Measurements from ENCODE around the gene EMC9. TPM values are rescaled to one million over a fixed set of nuclear protein-coding genes. Genes with fewer than 3 reads are reported as not detected.

The EMC9 gene
- polyA plus RNA-seq, 1 donor (not counting 4 experiments of a cell fraction or from before 2014, with no cell fraction given): 11.0 TPM

GRCh38 chr14:24138396-24139271 is 2.8 kb downstream of the EMC9 start:
- H3K4me2 ChIP-seq (ENCODE audit: control insufficient read depth, extremely low read depth, insufficient read depth, low read depth, low read length): no peak overlapping the region
- dilution Hi-C loops (cut with MboI; ENCODE audit: extremely low pct_ligation_motif_present, low sequenced_read_pairs): no loop called here
- no peaks in the 10 kb centered on the region for H4K20me1 ChIP-seq (ENCODE audit: control insufficient read depth, extremely low read depth, insufficient read depth, low read length)
- FAIRE-seq (no peak), DNase-seq (ENCODE audit: low read depth, low spot score) (no peak)
- H3K9me1 ChIP-seq (ENCODE audit: control insufficient read depth, extremely low read depth, insufficient read depth, low read length): peaks cover 4% of the 10 kb centered on the region
- H3K9me3 ChIP-seq (ENCODE audit: control insufficient read depth, low read depth, low read length): no peaks in the 10 kb centered on the region
- H3K79me2 ChIP-seq (ENCODE audit: control insufficient read depth, insufficient read depth, low read length): peaks cover 32% of the 10 kb centered on the region
- H3K4me3 ChIP-seq (ENCODE audit: control insufficient read depth in 2 of 3, extremely low read depth in 1 of 3, insufficient read depth in 2 of 3, low read depth in 1 of 3, low read length in 3 of 3): no peak overlapping the region
- H3K36me3 ChIP-seq (ENCODE audit: control insufficient read depth in 2 of 2, extremely low read depth in 1 of 2, insufficient read depth in 2 of 2, low read length in 2 of 2): peaks cover 12 to 25% of the 10 kb centered on the region in 2 experiments
- no peak overlapping the region for H3K27ac ChIP-seq (ENCODE audit: control insufficient read depth, insufficient read depth, low read length)
- TF ChIP-seq EZH2 (IDR thresholded peaks at IDR 0.05; ENCODE audit: low read length) (no peak), CTCF (optimal IDR thresholded peaks at IDR 0.05 in 1 of 3, IDR thresholded peaks at IDR 0.05 in 1 of 3, conservative IDR thresholded peaks at IDR 0.05 in 1 of 3; ENCODE audit: extremely low read depth in 1 of 3, insufficient read depth in 2 of 3, low read length in 3 of 3) (no peak)
- no peak overlapping the region for H2AFZ ChIP-seq (ENCODE audit: control insufficient read depth, low read length)
- no peaks in the 10 kb centered on the region for H3K27me3 ChIP-seq (ENCODE audit: control insufficient read depth, extremely low read depth, insufficient read depth, low read length)
- H3K4me1 ChIP-seq (ENCODE audit: control insufficient read depth, extremely low read depth, insufficient read depth, low read length): peaks cover 28% of the 10 kb centered on the region
- no peak overlapping the region for H3K9ac ChIP-seq (ENCODE audit: control insufficient read depth, extremely low read depth, insufficient read depth, low read length)

- Histone ChIP-seq H3K27ac (ENCODE audit: control insufficient read depth, insufficient read depth, low read length) (no peak overlapping the region), H3K9ac (ENCODE audit: control insufficient read depth, extremely low read depth, insufficient read depth, low read length) (no peak overlapping the region), H3K4me1 (ENCODE audit: control insufficient read depth, extremely low read depth, insufficient read depth, low read length) (peaks cover 28% of the 10 kb centered on the region), H3K79me2 (ENCODE audit: control insufficient read depth, insufficient read depth, low read length) (peaks cover 32% of the 10 kb centered on the region), H3K27me3 (ENCODE audit: control insufficient read depth, extremely low read depth, insufficient read depth, low read length) (no peaks in the 10 kb centered on the region), H3K36me3 (ENCODE audit: control insufficient read depth in 2 of 2, extremely low read depth in 1 of 2, insufficient read depth in 2 of 2, low read length in 2 of 2) (peaks cover 12 to 21% of the 10 kb centered on the region in 2 experiments), H3K9me3 (ENCODE audit: control insufficient read depth, low read depth, low read length) (no peaks in the 10 kb centered on the region), H4K20me1 (ENCODE audit: control insufficient read depth, extremely low read depth, insufficient read depth, low read length) (no peaks in the 10 kb centered on the region), H3K4me2 (ENCODE audit: control insufficient read depth, extremely low read depth, insufficient read depth, low read depth, low read length) (no peak overlapping the region), H3K4me3 (ENCODE audit: control insufficient read depth in 2 of 3, extremely low read depth in 1 of 3, insufficient read depth in 2 of 3, low read depth in 1 of 3, low read length in 3 of 3) (no peak overlapping the region), H2AFZ (ENCODE audit: control insufficient read depth, low read length) (no peak overlapping the region), H3K9me1 (ENCODE audit: control insufficient read depth, extremely low read depth, insufficient read depth, low read length) (peaks cover 2% of the 10 kb centered on the region)
- TF ChIP-seq EZH2 (IDR thresholded peaks at IDR 0.05; ENCODE audit: low read length) (no peak), CTCF (optimal IDR thresholded peaks at IDR 0.05 in 1 of 3, IDR thresholded peaks at IDR 0.05 in 1 of 3, conservative IDR thresholded peaks at IDR 0.05 in 1 of 3; ENCODE audit: extremely low read depth in 1 of 3, insufficient read depth in 2 of 3, low read length in 3 of 3) (no peak)
- no peak for DNase-seq (ENCODE audit: low read depth, low spot score)
- no peak for FAIRE-seq
- dilution Hi-C loops (cut with MboI; ENCODE audit: extremely low pct_ligation_motif_present, low sequenced_read_pairs): no loop called here
Observed at GRCh38 chr14:24137529-24138395, 3.6 kb downstream of the EMC9 start.
